HG03060 (cell line): ENCODE measurements around the gene AKIRIN1.
"Not testable (repeated sequence)": the region's sequence is repeated elsewhere in the genome, so short reads cannot be mapped to it uniquely, and the experiment has no call there.

ENCODE experiments used
- ATAC-seq: cut with Tn5 transposase; IDR thresholded peaks from one replicate; pipeline ENCODE4 v1.9.1; 2021; ENCODE audit warnings: low read depth, moderate number of reproducible peaks; ENCODE audit not compliant: unreplicated experiment

Gene AKIRIN1

GRCh38 chr1:39036678-39037077 lies 45.6 kb downstream of the AKIRIN1 start:
- no peak for ATAC-seq

- ATAC-seq: no peak
These were observed 52.4 kb downstream of the AKIRIN1 start for GRCh38 chr1:39043513-39043912.

GRCh38 chr1:39044762-39045161 lies 53.7 kb downstream of the AKIRIN1 start:
- ATAC-seq: no peak

- ATAC-seq: no peak
These were observed 54.2 kb downstream of the AKIRIN1 start for GRCh38 chr1:39045231-39045630.

GRCh38 chr1:39046613-39047210 lies 55.6 kb downstream of the AKIRIN1 start:
- no peak for ATAC-seq

GRCh38 chr1:39047374-39048229 lies 56.5 kb downstream of the AKIRIN1 start:
- ATAC-seq: peak; percentile 44

GRCh38 chr1:39048745-39049370 lies 57.8 kb downstream of the AKIRIN1 start:
- ATAC-seq: no peak

GRCh38 chr1:39050001-39050400 lies 58.9 kb downstream of the AKIRIN1 start:
- no peak for ATAC-seq

- not testable (repeated sequence) for ATAC-seq
These were observed 60.2 kb downstream of the AKIRIN1 start for GRCh38 chr1:39051193-39051850.

- no peak for ATAC-seq
These were observed 60.9 kb downstream of the AKIRIN1 start for GRCh38 chr1:39051956-39052355.

GRCh38 chr1:39055213-39055710 lies 64.2 kb downstream of the AKIRIN1 start:
- not testable (repeated sequence) for ATAC-seq
